ENCODE results near the gene SIRT6. TPM values are rescaled to one million over a fixed set of nuclear protein-coding genes. Genes with fewer than 3 reads are reported as not detected.
A peak's percentile ranks its signal among the peaks of the same experiment; 100 is the strongest.

Gene SIRT6
- total and polyA plus RNA-seq, 9 of the 15 experiments (the other 6 are each of a cell fraction or from before 2014, with no cell fraction given), result 1.4 to 41.1 (median 10.2) TPM

DNA sequence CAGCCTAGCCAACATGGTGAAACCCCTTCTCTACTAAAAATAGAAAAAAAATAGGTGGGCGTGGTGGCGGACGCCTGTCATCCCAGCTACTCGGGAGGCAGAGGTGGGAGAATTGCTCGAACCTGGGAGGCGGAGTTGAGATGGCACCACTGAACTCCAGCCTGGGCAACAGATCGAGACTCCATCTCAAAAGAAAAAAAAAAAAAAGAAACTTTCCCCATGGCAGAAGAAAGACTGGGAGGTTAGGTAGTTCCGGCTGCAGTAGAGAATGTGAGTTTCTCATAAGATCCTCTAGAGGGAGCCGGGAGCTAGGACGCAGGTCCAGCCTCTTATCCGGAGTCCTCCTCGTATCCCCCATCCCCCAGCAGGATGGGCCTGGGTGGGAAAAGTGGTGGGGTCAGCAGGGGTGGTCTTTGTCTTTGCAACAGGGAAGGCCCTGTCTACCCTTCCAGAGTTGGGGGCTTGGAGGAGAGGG, 42.1 kb downstream of the SIRT6 start (continued):
- TF ChIP-seq CTCFL (IDR thresholded peaks at IDR 0.05; ENCODE audit: borderline replicate concordance, insufficient read depth, low read depth, low read length, poor library complexity, severe bottlenecking) (peak; percentile 68), ZNF165 (CRISPR knock-in tag; IDR thresholded peaks at IDR 0.05; ENCODE audit: borderline replicate concordance) (no peak), ILK (tag; IDR thresholded peaks at IDR 0.05; ENCODE audit: borderline replicate concordance, low read depth) (no peak), CREM (IDR thresholded peaks at IDR 0.05; ENCODE audit: low read depth) (0 out of 2 replicates have a peak, but pooled peaks have one; percentile 32), NCOA6 (IDR thresholded peaks at IDR 0.05) (no peak), ZNF263 (CRISPR knock-in tag; IDR thresholded peaks at IDR 0.05; ENCODE audit: borderline replicate concordance) (peak; percentile 73; the same call in 1 of the 2 replicates), ZNF121 (CRISPR knock-in tag; conservative IDR thresholded peaks at IDR 0.05) (peak; percentile 50), NR0B1 (IDR thresholded peaks at IDR 0.05; ENCODE audit: partially characterized antibody) (no peak), ZNF384 (IDR thresholded peaks at IDR 0.05; ENCODE audit: low read depth, low read length) (peak; percentile 55; the same call in 1 of the 2 replicates), ETV1 (tag; conservative IDR thresholded peaks at IDR 0.05; ENCODE audit: low read depth) (peak; percentile 34; the same call in 1 of the 2 replicates), EGR1 (conservative IDR thresholded peaks at IDR 0.05) (0 out of 2 replicates have a peak, but pooled peaks have one; percentile 14), PKNOX1 (IDR thresholded peaks at IDR 0.05) (0 out of 2 replicates have a peak, but pooled peaks have one; percentile 15)
- TF ChIP-seq, protein P1, sequence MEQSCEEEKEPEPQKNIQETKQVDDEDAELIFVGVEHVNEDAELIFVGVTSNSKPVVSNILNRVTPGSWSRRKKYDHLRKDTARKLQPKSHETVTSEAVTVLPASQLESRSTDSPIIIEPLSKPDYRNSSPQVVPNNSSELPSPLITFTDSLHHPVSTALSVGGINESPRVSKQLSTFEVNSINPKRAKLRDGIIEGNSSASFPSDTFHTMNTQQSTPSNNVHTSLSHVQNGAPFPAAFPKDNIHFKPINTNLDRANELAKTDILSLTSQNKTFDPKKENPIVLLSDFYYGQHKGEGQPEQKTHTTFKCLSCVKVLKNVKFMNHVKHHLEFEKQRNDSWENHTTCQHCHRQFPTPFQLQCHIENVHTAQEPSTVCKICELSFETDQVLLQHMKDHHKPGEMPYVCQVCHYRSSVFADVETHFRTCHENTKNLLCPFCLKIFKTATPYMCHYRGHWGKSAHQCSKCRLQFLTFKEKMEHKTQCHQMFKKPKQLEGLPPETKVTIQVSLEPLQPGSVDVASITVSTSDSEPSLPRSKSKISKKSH (CRISPR knock-in tag; IDR thresholded peaks at IDR 0.05), result no peak
- TF ChIP-seq, protein P2, sequence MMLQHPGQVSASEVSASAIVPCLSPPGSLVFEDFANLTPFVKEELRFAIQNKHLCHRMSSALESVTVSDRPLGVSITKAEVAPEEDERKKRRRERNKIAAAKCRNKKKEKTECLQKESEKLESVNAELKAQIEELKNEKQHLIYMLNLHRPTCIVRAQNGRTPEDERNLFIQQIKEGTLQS (IDR thresholded peaks at IDR 0.05), result no peak
- TF ChIP-seq, protein P2 (CRISPR knock-in tag; conservative IDR thresholded peaks at IDR 0.05), result 0 out of 2 replicates have a peak, but pooled peaks have one; percentile 7

All from K562 (cell line).